Measurements from ENCODE around the gene CCDC107.

DNA sequence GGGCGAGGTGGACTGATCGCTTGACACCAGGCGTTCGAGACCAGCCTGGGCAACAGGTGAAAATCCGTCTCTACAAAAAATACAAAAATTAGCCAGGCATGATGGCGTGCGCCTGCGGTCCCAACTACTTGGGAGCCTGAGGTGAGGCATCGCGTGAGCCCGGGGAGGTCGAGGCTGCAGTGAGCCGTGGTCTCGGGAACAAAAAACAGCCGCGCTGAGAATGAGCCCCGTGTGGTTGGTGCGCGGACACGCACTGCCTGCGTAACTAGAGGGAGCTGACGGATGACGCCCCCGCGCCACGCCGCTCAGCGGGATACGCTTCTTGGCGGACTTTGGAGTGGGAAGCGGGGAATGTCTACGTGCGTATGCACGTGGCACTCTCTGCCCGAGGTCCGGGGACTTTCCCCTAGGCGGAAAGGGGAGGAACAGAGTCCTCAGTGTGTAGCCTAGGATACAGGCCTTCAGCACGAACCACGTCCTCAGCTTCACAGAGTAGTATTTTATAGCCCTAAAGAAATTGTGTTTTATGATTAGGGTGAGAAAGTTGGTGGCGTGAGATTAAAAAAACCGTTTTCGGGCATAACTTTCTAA is 451 bp upstream of the CCDC107 start, which contains the start of gene RMRP:
- TF ChIP-seq RAD21 (conservative IDR thresholded peaks at IDR 0.05 in 1 of 2, IDR thresholded peaks at IDR 0.05 in 1 of 2) (peak in 1 of 2 experiments; percentile 34; a peak in 4 of 5 replicates), FOSB (CRISPR knock-in tag; IDR thresholded peaks at IDR 0.05) (no peak), RFX5 (IDR thresholded peaks at IDR 0.05) (no peak), NPAS2 (CRISPR knock-in tag; IDR thresholded peaks at IDR 0.05; ENCODE audit: borderline replicate concordance) (peak; percentile 95), HDAC2 (IDR thresholded peaks at IDR 0.05) (no peak), POLR2A (IDR thresholded peaks at IDR 0.05; ENCODE audit: low read length) (no peak), NR3C1 (IDR thresholded peaks at IDR 0.05) (no peak), EP300 (IDR thresholded peaks at IDR 0.05) (no peak), SREBF2 (IDR thresholded peaks at IDR 0.05) (peak; percentile 87)
- TF ChIP-seq, protein P1, sequence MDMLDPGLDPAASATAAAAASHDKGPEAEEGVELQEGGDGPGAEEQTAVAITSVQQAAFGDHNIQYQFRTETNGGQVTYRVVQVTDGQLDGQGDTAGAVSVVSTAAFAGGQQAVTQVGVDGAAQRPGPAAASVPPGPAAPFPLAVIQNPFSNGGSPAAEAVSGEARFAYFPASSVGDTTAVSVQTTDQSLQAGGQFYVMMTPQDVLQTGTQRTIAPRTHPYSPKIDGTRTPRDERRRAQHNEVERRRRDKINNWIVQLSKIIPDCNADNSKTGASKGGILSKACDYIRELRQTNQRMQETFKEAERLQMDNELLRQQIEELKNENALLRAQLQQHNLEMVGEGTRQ (IDR thresholded peaks at IDR 0.05) = peak; percentile 75
- TF ChIP-seq, protein P2, sequence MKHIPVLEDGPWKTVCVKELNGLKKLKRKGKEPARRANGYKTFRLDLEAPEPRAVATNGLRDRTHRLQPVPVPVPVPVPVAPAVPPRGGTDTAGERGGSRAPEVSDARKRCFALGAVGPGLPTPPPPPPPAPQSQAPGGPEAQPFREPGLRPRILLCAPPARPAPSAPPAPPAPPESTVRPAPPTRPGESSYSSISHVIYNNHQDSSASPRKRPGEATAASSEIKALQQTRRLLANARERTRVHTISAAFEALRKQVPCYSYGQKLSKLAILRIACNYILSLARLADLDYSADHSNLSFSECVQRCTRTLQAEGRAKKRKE (CRISPR knock-in tag; IDR thresholded peaks at IDR 0.05; ENCODE audit: low read depth) = no peak
- TF ChIP-seq, protein P3, sequence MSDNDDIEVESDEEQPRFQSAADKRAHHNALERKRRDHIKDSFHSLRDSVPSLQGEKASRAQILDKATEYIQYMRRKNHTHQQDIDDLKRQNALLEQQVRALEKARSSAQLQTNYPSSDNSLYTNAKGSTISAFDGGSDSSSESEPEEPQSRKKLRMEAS (IDR thresholded peaks at IDR 0.05) = peak; percentile 99
- TF ChIP-seq, protein P4, sequence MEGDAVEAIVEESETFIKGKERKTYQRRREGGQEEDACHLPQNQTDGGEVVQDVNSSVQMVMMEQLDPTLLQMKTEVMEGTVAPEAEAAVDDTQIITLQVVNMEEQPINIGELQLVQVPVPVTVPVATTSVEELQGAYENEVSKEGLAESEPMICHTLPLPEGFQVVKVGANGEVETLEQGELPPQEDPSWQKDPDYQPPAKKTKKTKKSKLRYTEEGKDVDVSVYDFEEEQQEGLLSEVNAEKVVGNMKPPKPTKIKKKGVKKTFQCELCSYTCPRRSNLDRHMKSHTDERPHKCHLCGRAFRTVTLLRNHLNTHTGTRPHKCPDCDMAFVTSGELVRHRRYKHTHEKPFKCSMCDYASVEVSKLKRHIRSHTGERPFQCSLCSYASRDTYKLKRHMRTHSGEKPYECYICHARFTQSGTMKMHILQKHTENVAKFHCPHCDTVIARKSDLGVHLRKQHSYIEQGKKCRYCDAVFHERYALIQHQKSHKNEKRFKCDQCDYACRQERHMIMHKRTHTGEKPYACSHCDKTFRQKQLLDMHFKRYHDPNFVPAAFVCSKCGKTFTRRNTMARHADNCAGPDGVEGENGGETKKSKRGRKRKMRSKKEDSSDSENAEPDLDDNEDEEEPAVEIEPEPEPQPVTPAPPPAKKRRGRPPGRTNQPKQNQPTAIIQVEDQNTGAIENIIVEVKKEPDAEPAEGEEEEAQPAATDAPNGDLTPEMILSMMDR (IDR thresholded peaks at IDR 0.05) = no peak
- TF ChIP-seq, protein P5, sequence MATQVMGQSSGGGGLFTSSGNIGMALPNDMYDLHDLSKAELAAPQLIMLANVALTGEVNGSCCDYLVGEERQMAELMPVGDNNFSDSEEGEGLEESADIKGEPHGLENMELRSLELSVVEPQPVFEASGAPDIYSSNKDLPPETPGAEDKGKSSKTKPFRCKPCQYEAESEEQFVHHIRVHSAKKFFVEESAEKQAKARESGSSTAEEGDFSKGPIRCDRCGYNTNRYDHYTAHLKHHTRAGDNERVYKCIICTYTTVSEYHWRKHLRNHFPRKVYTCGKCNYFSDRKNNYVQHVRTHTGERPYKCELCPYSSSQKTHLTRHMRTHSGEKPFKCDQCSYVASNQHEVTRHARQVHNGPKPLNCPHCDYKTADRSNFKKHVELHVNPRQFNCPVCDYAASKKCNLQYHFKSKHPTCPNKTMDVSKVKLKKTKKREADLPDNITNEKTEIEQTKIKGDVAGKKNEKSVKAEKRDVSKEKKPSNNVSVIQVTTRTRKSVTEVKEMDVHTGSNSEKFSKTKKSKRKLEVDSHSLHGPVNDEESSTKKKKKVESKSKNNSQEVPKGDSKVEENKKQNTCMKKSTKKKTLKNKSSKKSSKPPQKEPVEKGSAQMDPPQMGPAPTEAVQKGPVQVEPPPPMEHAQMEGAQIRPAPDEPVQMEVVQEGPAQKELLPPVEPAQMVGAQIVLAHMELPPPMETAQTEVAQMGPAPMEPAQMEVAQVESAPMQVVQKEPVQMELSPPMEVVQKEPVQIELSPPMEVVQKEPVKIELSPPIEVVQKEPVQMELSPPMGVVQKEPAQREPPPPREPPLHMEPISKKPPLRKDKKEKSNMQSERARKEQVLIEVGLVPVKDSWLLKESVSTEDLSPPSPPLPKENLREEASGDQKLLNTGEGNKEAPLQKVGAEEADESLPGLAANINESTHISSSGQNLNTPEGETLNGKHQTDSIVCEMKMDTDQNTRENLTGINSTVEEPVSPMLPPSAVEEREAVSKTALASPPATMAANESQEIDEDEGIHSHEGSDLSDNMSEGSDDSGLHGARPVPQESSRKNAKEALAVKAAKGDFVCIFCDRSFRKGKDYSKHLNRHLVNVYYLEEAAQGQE (IDR thresholded peaks at IDR 0.05) = no peak

All from A549 (cell line).